ENCODE data around the gene SPATA45. TPM values are rescaled to one million over a fixed set of nuclear protein-coding genes. Genes with fewer than 3 reads are reported as not detected.

Gene SPATA45
- total and polyA plus RNA-seq, 2 of the 8 experiments (the other 6 are each of a cell fraction or from before 2014, with no cell fraction given): 0.21 to 0.65 TPM

DNA sequence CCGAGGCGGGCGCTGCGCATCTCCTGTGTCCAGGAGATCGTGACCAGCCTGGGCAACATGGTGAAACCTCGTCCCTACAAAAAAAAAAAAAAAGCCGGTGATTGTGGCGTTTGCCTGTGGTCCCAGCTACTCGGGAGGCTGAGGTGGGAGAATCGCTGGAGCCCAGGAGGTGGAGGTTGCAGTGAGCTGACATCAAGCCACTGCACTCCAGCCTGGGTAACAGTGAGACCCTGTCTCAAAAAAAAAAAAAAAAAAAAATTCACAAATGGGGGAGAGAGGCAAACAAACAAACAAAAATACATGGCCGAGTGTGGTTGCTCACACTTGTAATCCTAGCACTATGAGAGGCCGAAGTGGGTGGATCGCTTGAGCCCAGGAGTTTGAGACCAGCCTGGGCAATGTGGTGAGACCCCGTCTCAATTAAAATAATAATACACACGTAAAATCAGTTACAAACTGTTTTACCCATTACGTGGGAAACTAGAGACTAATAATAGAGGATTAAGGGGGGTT, 55.0 kb downstream of the SPATA45 start:
- no peak overlapping the region for H2BK20ac ChIP-seq (ENCODE audit: low read length)
- TF ChIP-seq TBP (IDR thresholded peaks at IDR 0.05; ENCODE audit: low read depth, low read length) (no peak), BACH1 (IDR thresholded peaks at IDR 0.05; ENCODE audit: low read length) (no peak), NANOG (IDR thresholded peaks at IDR 0.05; ENCODE audit: insufficient read depth, low read depth, low read length, poor library complexity, severe bottlenecking) (no peak), BRCA1 (IDR thresholded peaks at IDR 0.05; ENCODE audit: low read depth, low read length) (no peak), EZH2 (IDR thresholded peaks at IDR 0.05; ENCODE audit: low read depth, low read length, severe bottlenecking) (no peak), KDM1A (IDR thresholded peaks at IDR 0.05; ENCODE audit: borderline replicate concordance, low read length) (no peak), TAF1 (IDR thresholded peaks at IDR 0.05; ENCODE audit: low read depth, low read length) (no peak), SP1 (IDR thresholded peaks at IDR 0.05; ENCODE audit: low read depth, low read length) (no peak), SP2 (IDR thresholded peaks at IDR 0.05; ENCODE audit: low read length) (no peak)
- peaks cover 0 to 34% of the 10 kb centered on the region in 2 experiments; a peak in 2 of 4 replicates for H3K79me2 ChIP-seq (ENCODE audit: control insufficient read depth in 1 of 2, insufficient read depth in 2 of 2, low read length in 2 of 2)
- H3K27me3 ChIP-seq (replicated peaks in 1 of 4; ENCODE audit: control insufficient read depth in 3 of 4, extremely low read depth in 1 of 4, insufficient read depth in 3 of 4, low read length in 3 of 4): no peaks in the 10 kb centered on the region
- no peak overlapping the region for H4K5ac ChIP-seq (ENCODE audit: insufficient read length, low read depth, low read length)
- no peak overlapping the region for H2AK5ac ChIP-seq (ENCODE audit: low read depth, low read length)
- peak overlapping the region; percentile 93; the same call in 1 of the 2 replicates for H4K8ac ChIP-seq (ENCODE audit: extremely low read depth, insufficient read depth, low read length)
- no peak for FAIRE-seq
- no peak overlapping the region for H3K18ac ChIP-seq (ENCODE audit: extremely low read depth, low read length)
- H3K56ac ChIP-seq (replicated peaks; ENCODE audit: insufficient read length, low read depth, low read length): peak overlapping the region; percentile 1
- no peak overlapping the region for H3K14ac ChIP-seq (ENCODE audit: insufficient read length)
- no peak overlapping the region; the same call in 1 of the 2 replicates for H2BK5ac ChIP-seq (ENCODE audit: low read depth, low read length)
- peak overlapping the region; percentile 60 to 69 for H3K4me2 ChIP-seq (ENCODE audit: insufficient read depth in 1 of 2, low read depth in 2 of 2, low read length in 2 of 2)
- H2AFZ ChIP-seq (ENCODE audit: low read length): peak overlapping the region; percentile 83
- no peaks in the 10 kb centered on the region for H4K20me1 ChIP-seq (replicated peaks in 1 of 2; ENCODE audit: control insufficient read depth in 1 of 2, insufficient read depth in 2 of 2, low read length in 2 of 2)
- H4K91ac ChIP-seq (replicated peaks; ENCODE audit: insufficient read length, low read length): no peak overlapping the region
- H3K27ac ChIP-seq (ENCODE audit: low read depth, low read length): peak overlapping the region; percentile 77; the same call in 1 of the 2 replicates
- peaks cover 2% of the 10 kb centered on the region; the same call in 1 of the 2 replicates for H3K23me2 ChIP-seq (ENCODE audit: low read depth, low read length)
- no peak overlapping the region for H2BK15ac ChIP-seq (ENCODE audit: low read length)
- H2BK12ac ChIP-seq (ENCODE audit: low read depth, low read length): peak overlapping the region; percentile 60; the same call in 1 of the 2 replicates
- H3K36me3 ChIP-seq (ENCODE audit: control insufficient read depth in 2 of 4, insufficient read depth in 4 of 4, low read length in 3 of 4): peaks cover 0 to 9% (median 3%) of the 10 kb centered on the region in 4 experiments; a peak in 4 of 8 replicates
- no peaks in the 10 kb centered on the region; the same call in 1 of the 2 replicates for H3K79me1 ChIP-seq (ENCODE audit: low read depth, low read length)
- WGBS, 2 experiments (ENCODE audit: extremely low coverage in 1 of 2, insufficient coverage in 1 of 2, insufficient read length in 1 of 2, insufficient replicate concordance in 2 of 2, low coverage in 1 of 2, low lambda C conversion rate in 2 of 2, missing lambda C conversion rate in 1 of 2): 44% methylated on average over 13 of the region's 16 CpGs; no CpG with 5 or more reads in 1 of the 2 experiments
- peaks cover 0 to 4% (median 0%) of the 10 kb centered on the region in 4 experiments; a peak in 3 of 7 replicates for H3K4me1 ChIP-seq (replicated peaks in 1 of 4; ENCODE audit: control insufficient read depth in 3 of 4, insufficient read depth in 4 of 4, low read length in 3 of 4)
- peak overlapping the region; percentile 77 to 99 (median 88) for H3K4me3 ChIP-seq (ENCODE audit: extremely low read depth in 1 of 4, insufficient read depth in 2 of 4, low read depth in 3 of 4, low read length in 4 of 4)
- H3K9ac ChIP-seq (replicated peaks in 1 of 4; ENCODE audit: extremely low read depth in 1 of 4, low read depth in 3 of 4, low read length in 3 of 4): peak overlapping the region in 3 of 4 experiments; percentile 81 to 93 (median 82); a peak in 4 of 7 replicates
- ChIA-PET CTCF (ENCODE audit: partially characterized antibody) (interaction anchor here (0.6 to 1.7 kb wide), 2 partner anchors 23 to 1962 kb away, joined by 3 to 4 read pairs; no protein-coding TSS in a partner anchor), POLR2A (ENCODE audit: partially characterized antibody) (interaction anchor here (0.6 to 3.3 kb wide), 11 partner anchors 11 to 185 kb away, joined by 3 to 19 read pairs (median 4); partner anchors contain the start of gene FLVCR1)
- no peak overlapping the region for H3K4ac ChIP-seq (replicated peaks; ENCODE audit: insufficient read length, low read depth, low read length)
- DNase-seq (ENCODE audit: low read depth in 1 of 2, low spot score in 2 of 2): no peak
- no peak overlapping the region for H2BK120ac ChIP-seq (replicated peaks; ENCODE audit: low read depth, low read length)
- no peak overlapping the region for H3K23ac ChIP-seq (ENCODE audit: insufficient read length)
- no peaks in the 10 kb centered on the region for H3K9me3 ChIP-seq (ENCODE audit: insufficient read depth in 2 of 2, low read depth in 1 of 2, low read length in 1 of 2)

Data from H1 (cell line).